ENCODE data around the gene ARHGEF26.

GRCh38 chr3:154102225-154102624 is 19.0 kb upstream of the ARHGEF26 start:
- no peak for TF ChIP-seq CTCF (IDR thresholded peaks at IDR 0.05)
- TF ChIP-seq POLR2AphosphoS5 (IDR thresholded peaks at IDR 0.05): no peak
